OCI-LY3 (cell line): ENCODE measurements around the gene CA10.

Experiments
- H2AFZ ChIP-seq: fragments of 200-600, 300-600 bp; shearing (Covaris generic); 2 replicates; pipeline ENCODE4 v1.6.0; 2014; ENCODE audit warnings: antibody characterized with exemption, low read depth, low read length
- H3K27ac ChIP-seq: fragments of 200-600, 300-600 bp; sonication (generic); 2 replicates; pipeline ENCODE4 v1.5.1; 2014; ENCODE audit warnings: mild to moderate bottlenecking, low read length, moderate library complexity, mixed read lengths
- H3K27me3 ChIP-seq: fragments of 200-600, 300-600 bp; sonication (generic); 2 replicates; pipeline ENCODE4 v1.6.1; 2014; ENCODE audit warnings: low read depth, low read length, mixed read lengths
- H3K36me3 ChIP-seq: fragments of 200-600, 300-600 bp; sonication (generic); replicated peaks from 2 replicates; pipeline ENCODE3; 2014; ENCODE audit warnings: low read depth, low read length, mixed read lengths
- H3K4me1 ChIP-seq: fragments of 300-600, 200-600 bp; sonication (generic); 2 replicates; pipeline ENCODE4 v1.6.1; 2014; ENCODE audit warnings: low read length, mixed read lengths
- H3K4me2 ChIP-seq: fragments of 200-600, 300-600 bp; sonication (generic); 2 replicates; pipeline ENCODE4 v1.6.1; 2014; ENCODE audit warnings: low read length, mixed read lengths
- H3K4me3 ChIP-seq: fragments of 300-600, 200-600 bp; sonication (generic); 2 replicates; pipeline ENCODE4 v1.5.1; 2014; ENCODE audit warnings: antibody characterized with exemption, mild to moderate bottlenecking, low read length, moderate library complexity
- H3K79me2 ChIP-seq: fragments of 300-600, 200-600 bp; shearing (Covaris generic); 2 replicates; pipeline ENCODE4 v1.6.1; 2014; ENCODE audit warnings: mild to moderate bottlenecking, low read length, mixed read lengths
- H3K9ac ChIP-seq: fragments of 300-600, 200-600 bp; shearing (Covaris generic); 2 replicates; pipeline ENCODE4 v1.6.0; 2014; ENCODE audit warnings: mild to moderate bottlenecking, low read length, moderate library complexity
- H3K9me3 ChIP-seq: fragments of 200-600, 300-600 bp; shearing (Covaris generic); 2 replicates; pipeline ENCODE4 v1.6.1; 2014; ENCODE audit warnings: low read length, mixed read lengths; ENCODE audit not compliant: insufficient read depth
- H4K20me1 ChIP-seq: fragments of 200-600, 300-600 bp; sonication (generic); 2 replicates; pipeline ENCODE4 v1.6.1; 2016; ENCODE audit warnings: low read length, mixed read lengths; ENCODE audit not compliant: insufficient read depth
- CTCF ChIP-seq: fragments of 200-600, 300-600 bp; sonication (generic); IDR thresholded peaks from 2 replicates; pipeline ENCODE4 v1.5.1; 2014; ENCODE audit warnings: antibody characterized with exemption, low read length, low read depth
- EZH2phosphoT487 ChIP-seq: fragments of 200-600 bp; shearing (Covaris generic); IDR thresholded peaks from 2 replicates; pipeline ENCODE4 v1.6.1; 2018; ENCODE audit warnings: antibody characterized with exemption, mixed run types, low read depth

The CA10 gene

GRCh38 chr17:51890710-51891109, 267.8 kb downstream of the CA10 start:
- Histone ChIP-seq H3K4me2 (no peak overlapping the region), H3K79me2 (no peaks in the 10 kb centered on the region)
- no peak for TF ChIP-seq CTCF
- no peak for TF ChIP-seq EZH2phosphoT487

GRCh38 chr17:51888816-51889215, 269.7 kb downstream of the CA10 start:
- no peak overlapping the region for H3K4me3 ChIP-seq
- no peaks in the 10 kb centered on the region for H4K20me1 ChIP-seq
- H3K9ac ChIP-seq = no peak overlapping the region
- H3K79me2 ChIP-seq = no peaks in the 10 kb centered on the region
- H3K27ac ChIP-seq = no peak overlapping the region
- H3K4me2 ChIP-seq = no peak overlapping the region
- no peak overlapping the region for H2AFZ ChIP-seq
- H3K36me3 ChIP-seq = no peaks in the 10 kb centered on the region
- TF ChIP-seq EZH2phosphoT487 (no peak), CTCF (no peak)
- H3K4me1 ChIP-seq = no peaks in the 10 kb centered on the region
- no peaks in the 10 kb centered on the region for H3K9me3 ChIP-seq
- peaks cover 9% of the 10 kb centered on the region for H3K27me3 ChIP-seq

More at GRCh38 chr17:51890710-51891109, 267.8 kb downstream of the CA10 start:
- Histone ChIP-seq H3K4me1 (no peaks in the 10 kb centered on the region), H3K9ac (no peak overlapping the region), H4K20me1 (no peaks in the 10 kb centered on the region), H2AFZ (no peak overlapping the region), H3K4me3 (no peak overlapping the region), H3K27ac (no peak overlapping the region), H3K9me3 (no peaks in the 10 kb centered on the region), H3K27me3 (peaks cover 5% of the 10 kb centered on the region; the same call in 1 of the 2 replicates), H3K36me3 (no peaks in the 10 kb centered on the region)

- Histone ChIP-seq H3K27me3 (no peaks in the 10 kb centered on the region; the same call in 1 of the 2 replicates), H3K9ac (no peak overlapping the region), H4K20me1 (no peaks in the 10 kb centered on the region), H3K36me3 (no peaks in the 10 kb centered on the region), H3K4me3 (no peak overlapping the region), H2AFZ (no peak overlapping the region), H3K9me3 (no peaks in the 10 kb centered on the region), H3K4me1 (peaks cover 8% of the 10 kb centered on the region), H3K4me2 (no peak overlapping the region), H3K27ac (no peak overlapping the region), H3K79me2 (no peaks in the 10 kb centered on the region)
- TF ChIP-seq EZH2phosphoT487 (no peak), CTCF (no peak)
Measured at GRCh38 chr17:51876986-51877385, 281.5 kb downstream of the CA10 start.

- H3K79me2 ChIP-seq = no peaks in the 10 kb centered on the region
- H3K4me3 ChIP-seq = no peak overlapping the region
- peaks cover 8% of the 10 kb centered on the region; the same call in 1 of the 2 replicates for H4K20me1 ChIP-seq
- no peaks in the 10 kb centered on the region for H3K36me3 ChIP-seq
- no peak overlapping the region for H2AFZ ChIP-seq
- peaks cover 8% of the 10 kb centered on the region for H3K4me1 ChIP-seq
- H3K4me2 ChIP-seq = no peak overlapping the region
- no peak overlapping the region for H3K27ac ChIP-seq
- no peaks in the 10 kb centered on the region; the same call in 1 of the 2 replicates for H3K27me3 ChIP-seq
- no peaks in the 10 kb centered on the region for H3K9me3 ChIP-seq
- TF ChIP-seq EZH2phosphoT487 (no peak), CTCF (no peak)
- no peak overlapping the region for H3K9ac ChIP-seq
Measured at GRCh38 chr17:51873302-51873701, 285.2 kb downstream of the CA10 start.
